Stimulated activated CD8-positive, alpha-beta memory T cell treated with anti-CD3 and anti-CD28 coated beads, Interleukin-2, amount 100 ng/mL, for 1 hour (primary cell): Measurements from ENCODE around the gene SLC2A4RG.

Experiments used
- DNase-seq, 2 donors: peaks; one replicate each; pipeline ENCODE4 v3.0.0-alpha.2; 2020; ENCODE audit warnings: low read depth in 2 of 2

SLC2A4RG gene, protein sequence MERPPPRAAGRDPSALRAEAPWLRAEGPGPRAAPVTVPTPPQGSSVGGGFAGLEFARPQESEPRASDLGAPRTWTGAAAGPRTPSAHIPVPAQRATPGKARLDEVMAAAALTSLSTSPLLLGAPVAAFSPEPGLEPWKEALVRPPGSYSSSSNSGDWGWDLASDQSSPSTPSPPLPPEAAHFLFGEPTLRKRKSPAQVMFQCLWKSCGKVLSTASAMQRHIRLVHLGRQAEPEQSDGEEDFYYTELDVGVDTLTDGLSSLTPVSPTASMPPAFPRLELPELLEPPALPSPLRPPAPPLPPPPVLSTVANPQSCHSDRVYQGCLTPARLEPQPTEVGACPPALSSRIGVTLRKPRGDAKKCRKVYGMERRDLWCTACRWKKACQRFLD

DNA sequence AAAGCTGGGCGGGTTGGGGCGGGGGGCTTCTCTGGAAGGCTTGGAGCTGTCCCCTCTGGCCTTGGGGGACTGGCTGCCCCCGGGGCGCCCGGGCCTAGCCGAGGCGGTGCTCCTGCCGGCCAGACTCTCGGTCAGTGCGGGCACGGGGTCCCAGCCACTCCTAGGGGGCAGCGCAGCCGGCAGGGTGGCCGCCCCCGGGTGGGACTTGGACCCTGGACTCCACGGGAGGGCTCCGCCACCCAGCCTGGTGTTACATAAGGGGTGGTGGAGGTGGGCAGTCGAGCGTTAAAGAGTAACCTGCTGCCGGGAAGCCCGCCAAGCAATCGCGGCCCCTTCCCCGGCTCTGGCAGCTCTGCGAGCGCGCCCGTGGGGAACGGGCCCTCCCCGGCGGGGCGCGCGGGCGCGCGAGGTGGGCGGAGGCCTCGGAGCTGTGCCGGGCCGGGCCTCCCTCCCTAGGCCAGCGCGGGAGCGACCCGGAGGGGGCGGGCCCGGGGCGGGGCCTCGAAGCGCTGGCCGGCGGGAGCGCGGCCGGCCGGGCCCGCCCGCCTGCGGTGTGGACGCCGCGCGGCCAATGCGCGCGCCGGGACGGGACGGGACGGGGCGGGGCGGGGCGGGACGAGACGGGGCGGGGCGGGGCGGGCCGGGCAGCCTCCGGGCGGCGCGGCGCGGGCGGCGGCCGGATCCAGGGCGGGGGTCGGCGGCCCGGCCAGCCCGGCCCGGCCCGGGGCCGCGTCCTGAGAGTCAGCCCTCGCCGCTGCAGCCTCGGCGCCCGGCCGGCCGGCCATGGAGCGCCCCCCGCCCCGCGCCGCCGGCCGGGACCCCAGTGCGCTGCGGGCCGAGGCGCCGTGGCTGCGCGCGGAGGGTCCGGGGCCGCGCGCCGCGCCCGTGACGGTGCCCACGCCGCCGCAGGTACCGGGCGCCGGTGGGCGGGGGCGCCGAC lies at the start of gene SLC2A4RG:
TSS of gene SLC2A4RG (plus strand) at position 647 of the 940 bp plus-strand sequence. CDS start at position 784, 137 bp downstream.
- peak in 1 of 2 donors; percentile 53 for DNase-seq

DNA sequence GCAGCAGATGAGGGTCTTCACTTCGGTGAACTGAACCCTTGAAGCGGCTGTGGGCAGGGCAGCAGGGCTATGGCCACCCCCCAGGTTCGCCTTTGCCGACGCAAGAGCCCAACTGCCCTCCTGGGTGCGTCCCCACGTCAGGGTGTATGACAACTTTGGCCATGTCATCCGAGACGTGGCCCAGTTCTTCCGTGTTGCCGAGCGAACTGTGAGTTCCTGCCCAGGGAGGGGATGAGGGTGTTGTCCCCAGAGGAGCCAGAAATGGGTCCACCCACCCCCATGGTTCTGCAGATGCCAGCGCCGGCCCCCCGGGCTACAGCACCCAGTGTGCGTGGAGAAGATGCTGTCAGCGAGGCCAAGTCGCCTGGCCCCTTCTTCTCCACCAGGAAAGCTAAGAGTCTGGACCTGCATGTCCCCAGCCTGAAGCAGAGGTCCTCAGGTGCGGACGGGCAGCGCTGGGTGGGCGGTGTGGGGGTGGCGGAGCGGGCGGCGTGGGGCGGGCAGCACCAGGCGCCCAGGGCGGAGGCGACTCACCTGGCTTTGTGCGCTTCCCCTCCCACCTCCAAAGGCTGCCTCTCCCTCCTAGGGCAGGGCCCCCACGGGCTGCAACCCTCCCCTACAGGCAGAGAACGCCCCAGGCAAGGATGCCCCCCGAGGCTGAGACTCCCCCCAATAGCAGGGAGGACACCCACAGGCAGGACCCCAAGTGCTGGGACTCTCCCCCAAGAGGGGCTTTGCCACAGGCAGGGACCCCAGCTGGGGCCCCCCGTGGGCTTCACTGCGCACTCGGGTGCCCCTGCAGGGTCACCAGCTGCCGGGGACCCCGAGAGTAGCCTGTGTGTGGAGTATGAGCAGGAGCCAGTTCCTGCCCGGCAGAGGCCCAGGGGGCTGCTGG lies 49.3 kb upstream of the SLC2A4RG start:
- DNase-seq: no peak

DNA sequence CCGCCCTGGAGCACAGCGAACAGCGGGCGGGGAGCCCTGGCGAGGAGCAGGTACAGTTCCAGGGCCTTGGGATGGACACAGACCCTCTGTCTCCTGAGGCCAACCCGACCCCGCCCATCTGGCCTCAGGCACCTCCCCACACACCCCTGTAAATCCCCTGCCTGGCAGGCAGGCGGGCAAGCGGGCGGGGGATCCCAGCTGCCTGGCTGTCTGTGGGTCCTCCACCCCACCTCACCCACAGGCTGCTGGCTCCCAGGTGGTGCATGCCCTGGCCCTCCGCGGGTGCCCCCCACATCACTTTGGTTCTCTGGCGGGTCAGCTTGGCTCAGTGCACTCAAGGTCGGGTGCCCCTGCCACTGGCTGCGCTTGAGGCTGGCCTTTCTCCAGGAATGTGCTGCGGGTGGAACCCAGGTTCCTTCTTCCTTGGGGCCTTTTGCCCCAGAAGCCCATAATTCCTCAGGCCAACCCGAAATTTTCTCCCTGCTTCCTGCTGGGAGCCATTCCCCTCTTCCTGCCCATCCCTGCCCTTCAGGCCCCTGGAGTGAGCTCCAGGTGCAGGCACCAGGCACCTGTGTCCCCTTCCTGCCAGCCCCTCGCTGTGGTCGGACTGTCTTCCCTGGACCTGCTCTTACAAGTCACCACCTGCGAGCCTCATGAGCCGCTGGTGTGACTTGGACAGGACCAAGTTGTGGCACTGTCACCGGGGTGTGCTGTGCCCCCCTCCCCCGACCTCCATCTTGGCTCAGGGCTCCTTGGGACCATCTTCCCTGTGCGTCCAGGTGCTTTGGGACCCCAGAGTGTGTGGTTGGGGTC lies 48.5 kb upstream of the SLC2A4RG start:
- no peak for DNase-seq

DNA sequence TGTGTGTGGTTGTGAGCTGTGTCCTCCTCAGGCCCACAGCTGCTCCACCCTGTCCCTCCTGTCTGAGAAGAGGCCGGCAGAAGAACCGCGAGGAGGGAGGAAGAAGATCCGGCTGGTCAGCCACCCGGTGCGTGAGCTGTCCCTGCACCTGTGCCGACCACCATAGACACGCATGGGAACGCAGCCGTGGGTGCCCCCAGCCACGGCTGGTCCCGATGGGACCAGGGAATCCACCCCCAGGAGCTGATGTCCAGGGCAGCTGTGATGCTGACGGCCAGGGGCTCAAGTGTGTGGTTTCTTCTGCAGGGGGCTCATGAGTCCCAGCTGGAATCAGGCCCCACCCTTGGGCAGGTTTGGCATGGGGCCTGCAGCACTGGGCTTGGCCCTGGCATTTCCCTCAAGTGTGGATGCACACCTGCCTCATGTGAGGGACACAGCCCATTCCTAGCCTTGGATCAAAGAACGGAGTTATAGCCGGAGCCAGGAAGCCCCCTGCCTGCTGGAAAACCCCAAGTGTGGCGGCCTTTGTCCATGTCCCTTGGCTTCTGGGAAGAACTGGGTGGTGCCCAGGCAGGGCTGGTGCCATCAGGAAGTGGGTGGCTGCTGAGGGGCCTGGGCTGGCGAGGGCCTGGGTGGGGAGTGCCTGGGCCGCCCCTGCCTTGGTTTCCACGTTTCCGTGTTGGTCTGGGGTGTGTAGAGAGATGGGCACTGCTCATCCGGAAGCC lies 47.7 kb upstream of the SLC2A4RG start:
- DNase-seq: no peak

DNA sequence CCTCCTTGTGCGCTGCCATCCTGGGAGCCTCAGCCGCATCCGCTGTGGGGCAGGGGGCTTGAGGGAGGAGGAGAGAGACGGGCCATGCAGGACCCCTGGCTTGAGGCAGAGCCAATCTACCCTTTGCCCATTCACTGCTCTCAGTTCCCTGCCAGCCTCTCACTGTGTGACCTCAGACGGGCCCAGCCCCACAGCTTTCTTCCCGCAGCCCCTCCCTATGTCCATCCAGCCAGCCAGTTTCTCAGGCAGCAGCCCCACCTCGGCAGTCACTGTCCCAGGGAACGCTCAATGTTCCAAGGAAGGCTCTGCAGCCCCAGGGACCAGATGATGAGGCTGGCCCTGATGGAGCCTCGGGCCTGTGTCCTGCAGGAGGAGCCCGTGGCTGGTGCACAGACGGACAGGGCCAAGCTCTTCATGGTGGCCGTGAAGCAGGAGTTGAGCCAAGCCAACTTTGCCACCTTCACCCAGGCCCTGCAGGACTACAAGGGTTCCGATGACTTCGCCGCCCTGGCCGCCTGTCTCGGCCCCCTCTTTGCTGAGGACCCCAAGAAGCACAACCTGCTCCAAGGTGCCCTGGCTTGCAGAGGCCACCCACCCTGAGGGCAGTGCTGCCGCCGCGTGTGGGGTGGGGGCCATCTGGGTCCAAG lies 47.0 kb upstream of the SLC2A4RG start:
- DNase-seq: no peak

DNA sequence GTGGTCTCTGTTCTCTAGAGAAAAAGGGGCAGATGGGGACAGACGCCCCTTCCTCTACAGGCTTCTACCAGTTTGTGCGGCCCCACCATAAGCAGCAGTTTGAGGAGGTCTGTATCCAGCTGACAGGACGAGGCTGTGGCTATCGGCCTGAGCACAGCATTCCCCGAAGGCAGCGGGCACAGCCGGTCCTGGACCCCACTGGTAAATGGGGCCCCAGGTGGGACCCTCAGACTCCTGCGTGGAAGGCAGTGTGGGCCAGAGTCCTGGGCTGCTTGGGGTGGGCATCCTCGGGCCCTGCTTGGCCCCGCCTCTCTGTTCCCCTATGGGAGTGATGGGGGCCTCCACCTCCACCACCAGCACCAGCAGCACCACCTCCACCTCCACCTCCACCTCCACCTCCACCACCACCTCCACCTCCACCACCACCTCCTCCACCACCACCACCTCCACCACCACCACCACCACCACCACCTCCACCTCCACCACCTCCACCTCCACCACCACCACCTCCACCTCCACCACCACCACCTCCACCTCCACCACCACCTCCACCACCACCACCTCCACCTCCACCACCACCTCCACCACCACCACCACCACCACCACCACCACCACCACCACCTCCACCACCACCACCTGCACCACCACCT lies 46.4 kb upstream of the SLC2A4RG start:
- DNase-seq: no peak

DNA sequence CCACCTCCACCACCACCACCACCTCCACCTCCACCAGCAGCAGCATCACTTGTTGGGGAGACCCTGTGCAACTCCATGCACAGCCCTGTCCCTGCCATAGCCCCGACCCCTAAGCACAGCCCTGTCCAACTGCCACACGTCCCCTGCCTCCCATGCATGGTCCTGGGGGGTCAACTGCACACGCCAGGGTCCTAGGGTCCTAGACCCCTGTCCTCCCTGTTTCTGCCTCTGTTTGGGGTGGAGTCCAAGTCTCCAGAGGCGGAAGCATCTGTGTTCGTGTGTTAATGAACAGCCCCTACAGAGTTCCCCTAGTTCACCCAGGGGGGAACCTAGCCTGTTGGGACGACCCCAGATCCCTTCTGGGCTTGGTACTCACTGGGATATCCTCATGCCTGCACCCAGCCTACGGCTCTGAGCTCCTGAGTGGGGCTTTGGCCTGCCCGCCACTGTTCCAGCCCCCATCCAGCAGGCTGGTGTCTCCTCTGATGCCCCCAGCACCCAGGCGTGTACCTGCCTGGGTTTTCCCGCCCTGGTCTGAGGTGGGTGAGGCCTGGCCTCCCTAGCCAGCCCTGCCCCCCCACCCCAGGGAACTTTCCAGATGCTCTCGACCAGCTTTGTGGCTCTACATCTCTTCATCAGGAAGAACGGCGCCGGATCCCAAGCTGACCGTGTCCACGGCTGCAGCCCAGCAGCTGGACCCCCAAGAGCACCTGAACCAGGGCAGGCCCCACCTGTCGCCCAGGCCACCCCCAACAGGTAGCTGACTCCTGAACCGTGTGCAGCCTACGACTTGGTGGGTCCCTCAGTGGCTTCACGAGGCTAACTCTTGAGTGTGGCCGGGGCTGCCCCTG lies 45.6 kb upstream of the SLC2A4RG start:
- DNase-seq: no peak

DNA sequence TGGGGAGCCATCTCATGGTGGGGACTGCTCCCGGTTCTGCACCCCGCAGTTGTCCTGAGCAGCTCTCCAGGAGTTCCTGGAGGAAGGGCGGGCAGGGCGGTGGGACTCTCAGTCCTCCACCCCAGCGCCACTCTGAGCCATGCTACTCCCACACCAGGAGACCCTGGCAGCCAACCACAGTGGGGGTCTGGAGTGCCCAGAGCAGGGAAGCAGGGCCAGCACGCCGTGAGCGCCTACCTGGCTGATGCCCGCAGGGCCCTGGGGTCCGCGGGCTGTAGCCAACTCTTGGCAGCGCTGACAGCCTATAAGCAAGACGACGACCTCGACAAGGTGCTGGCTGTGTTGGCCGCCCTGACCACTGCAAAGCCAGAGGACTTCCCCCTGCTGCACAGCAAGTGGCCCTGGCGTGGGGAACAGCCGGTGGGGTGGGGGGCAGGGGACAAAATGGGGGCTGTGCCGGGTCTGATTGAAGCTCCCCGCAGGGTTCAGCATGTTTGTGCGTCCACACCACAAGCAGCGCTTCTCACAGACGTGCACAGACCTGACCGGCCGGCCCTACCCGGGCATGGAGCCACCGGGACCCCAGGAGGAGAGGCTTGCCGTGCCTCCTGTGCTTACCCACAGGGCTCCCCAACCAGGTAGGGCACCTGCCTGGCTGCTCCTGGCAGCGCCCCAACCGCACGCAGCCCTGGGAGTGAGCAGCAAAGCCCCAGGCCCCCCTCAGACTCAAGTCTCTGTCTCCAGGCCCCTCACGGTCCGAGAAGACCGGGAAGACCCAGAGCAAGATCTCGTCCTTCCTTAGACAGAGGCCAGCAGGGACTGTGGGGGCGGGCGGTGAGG lies 44.8 kb upstream of the SLC2A4RG start:
- DNase-seq: no peak

DNA sequence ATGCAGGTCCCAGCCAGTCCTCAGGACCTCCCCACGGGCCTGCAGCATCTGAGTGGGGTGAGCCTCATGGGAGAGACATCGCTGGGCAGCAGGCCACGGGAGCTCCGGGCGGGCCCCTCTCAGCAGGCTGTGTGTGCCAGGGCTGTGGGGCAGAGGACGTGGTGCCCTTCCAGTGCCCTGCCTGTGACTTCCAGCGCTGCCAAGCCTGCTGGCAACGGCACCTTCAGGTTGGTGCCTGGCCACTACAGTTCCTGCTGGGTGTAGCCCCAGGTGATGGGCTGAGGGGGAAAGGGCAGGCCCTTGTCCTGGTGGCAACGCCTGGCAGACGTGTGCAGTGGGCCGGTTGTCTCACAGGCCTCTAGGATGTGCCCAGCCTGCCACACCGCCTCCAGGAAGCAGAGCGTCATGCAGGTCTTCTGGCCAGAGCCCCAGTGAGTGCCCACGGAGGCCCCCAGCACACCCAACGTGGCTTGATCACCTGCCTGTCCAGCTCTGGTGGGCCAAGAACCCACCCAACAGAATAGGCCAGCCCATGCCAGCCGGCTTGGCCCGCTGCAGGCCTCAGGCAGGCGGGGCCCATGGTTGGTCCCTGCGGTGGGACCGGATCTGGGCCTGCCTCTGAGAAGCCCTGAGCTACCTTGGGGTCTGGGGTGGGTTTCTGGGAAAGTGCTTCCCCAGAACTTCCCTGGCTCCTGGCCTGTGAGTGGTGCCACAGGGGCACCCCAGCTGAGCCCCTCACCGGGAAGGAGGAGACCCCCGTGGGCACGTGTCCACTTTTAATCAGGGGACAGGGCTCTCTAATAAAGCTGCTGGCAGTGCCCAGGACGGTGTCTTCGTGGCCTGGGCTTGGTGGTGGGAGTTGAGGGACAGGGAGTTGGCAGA lies 43.9 kb upstream of the SLC2A4RG start:
- DNase-seq: no peak

DNA sequence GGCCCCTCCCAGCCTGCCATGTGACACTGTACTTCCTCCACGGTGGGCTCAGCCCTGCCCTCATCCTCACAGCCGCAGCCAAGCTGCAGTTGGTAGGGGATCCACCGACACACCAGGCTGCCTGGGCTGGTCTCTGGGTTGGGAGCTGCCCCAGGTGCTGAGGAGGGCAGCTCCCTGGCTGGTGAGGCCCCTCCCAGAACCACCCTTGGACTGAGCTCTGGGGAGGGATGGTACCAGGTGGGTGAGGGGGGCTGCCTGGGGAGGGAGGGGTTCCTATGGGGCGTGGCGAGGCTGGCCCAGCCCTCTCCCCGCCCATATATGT lies 43.3 kb upstream of the SLC2A4RG start:
- DNase-seq: no peak

DNA sequence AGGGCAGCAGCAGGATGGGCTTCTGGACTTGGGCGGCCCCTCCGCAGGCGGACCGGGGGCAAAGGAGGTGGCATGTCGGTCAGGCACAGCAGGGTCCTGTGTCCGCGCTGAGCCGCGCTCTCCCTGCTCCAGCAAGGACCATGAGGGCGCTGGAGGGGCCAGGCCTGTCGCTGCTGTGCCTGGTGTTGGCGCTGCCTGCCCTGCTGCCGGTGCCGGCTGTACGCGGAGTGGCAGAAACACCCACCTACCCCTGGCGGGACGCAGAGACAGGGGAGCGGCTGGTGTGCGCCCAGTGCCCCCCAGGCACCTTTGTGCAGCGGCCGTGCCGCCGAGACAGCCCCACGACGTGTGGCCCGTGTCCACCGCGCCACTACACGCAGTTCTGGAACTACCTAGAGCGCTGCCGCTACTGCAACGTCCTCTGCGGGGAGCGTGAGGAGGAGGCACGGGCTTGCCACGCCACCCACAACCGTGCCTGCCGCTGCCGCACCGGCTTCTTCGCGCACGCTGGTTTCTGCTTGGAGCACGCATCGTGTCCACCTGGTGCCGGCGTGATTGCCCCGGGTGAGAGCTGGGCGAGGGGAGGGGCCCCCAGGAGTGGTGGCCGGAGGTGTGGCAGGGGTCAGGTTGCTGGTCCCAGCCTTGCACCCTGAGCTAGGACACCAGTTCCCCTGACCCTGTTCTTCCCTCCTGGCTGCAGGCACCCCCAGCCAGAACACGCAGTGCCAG lies 42.8 kb upstream of the SLC2A4RG start, which contains the start of gene TNFRSF6B:
TSS of gene TNFRSF6B (plus strand) at position 25 of the 729 bp plus-strand sequence. CDS start at position 141, 116 bp downstream.
- no peak for DNase-seq

DNA sequence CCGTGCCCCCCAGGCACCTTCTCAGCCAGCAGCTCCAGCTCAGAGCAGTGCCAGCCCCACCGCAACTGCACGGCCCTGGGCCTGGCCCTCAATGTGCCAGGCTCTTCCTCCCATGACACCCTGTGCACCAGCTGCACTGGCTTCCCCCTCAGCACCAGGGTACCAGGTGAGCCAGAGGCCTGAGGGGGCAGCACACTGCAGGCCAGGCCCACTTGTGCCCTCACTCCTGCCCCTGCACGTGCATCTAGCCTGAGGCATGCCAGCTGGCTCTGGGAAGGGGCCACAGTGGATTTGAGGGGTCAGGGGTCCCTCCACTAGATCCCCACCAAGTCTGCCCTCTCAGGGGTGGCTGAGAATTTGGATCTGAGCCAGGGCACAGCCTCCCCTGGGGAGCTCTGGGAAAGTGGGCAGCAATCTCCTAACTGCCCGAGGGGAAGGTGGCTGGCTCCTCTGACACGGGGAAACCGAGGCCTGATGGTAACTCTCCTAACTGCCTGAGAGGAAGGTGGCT lies 42.2 kb upstream of the SLC2A4RG start:
- DNase-seq: no peak

DNA sequence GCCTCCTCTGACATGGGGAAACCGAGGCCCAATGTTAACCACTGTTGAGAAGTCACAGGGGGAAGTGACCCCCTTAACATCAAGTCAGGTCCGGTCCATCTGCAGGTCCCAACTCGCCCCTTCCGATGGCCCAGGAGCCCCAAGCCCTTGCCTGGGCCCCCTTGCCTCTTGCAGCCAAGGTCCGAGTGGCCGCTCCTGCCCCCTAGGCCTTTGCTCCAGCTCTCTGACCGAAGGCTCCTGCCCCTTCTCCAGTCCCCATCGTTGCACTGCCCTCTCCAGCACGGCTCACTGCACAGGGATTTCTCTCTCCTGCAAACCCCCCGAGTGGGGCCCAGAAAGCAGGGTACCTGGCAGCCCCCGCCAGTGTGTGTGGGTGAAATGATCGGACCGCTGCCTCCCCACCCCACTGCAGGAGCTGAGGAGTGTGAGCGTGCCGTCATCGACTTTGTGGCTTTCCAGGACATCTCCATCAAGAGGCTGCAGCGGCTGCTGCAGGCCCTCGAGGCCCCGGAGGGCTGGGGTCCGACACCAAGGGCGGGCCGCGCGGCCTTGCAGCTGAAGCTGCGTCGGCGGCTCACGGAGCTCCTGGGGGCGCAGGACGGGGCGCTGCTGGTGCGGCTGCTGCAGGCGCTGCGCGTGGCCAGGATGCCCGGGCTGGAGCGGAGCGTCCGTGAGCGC lies 41.6 kb upstream of the SLC2A4RG start:
- no peak for DNase-seq

DNA sequence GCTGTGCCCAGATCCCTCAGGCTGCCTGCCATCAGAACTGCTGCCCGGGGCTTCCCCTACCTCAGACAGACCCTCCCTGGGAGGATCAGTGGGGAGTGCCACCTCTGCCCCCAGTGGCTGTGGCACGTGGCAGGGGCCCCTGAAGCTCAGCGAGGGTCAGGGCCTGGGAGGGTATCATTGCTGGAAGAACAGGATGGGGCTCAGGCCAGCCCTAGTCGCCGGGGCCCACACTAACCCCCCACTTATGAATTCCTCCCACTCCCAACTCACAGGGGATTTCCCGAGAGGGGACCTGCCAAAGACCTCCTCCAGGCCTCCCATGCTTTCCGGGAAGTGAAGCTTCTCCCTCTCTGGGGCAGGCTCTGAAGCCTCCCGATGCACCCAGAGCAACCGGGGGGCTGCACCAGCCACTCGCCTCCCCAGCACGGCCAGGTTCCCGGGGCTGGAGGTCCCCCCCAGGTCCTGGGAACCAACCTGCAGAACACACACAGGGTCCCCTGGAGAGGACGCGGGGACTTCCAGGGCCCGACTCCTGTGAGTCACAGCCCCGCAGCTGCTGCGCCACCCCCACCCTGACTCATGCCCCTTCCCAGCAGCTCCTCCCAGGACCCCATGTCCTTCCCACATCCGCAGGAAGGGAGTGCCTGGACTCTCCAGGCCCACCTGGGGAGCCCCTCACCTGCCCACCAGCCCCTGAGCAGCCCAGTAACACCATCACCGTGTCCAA lies 40.7 kb upstream of the SLC2A4RG start:
- DNase-seq: no peak
